ENCODE measurements around the gene TFAP2D.

Gene TFAP2D

GRCh38 chr6:50716899-50717509 lies 3.7 kb downstream of the TFAP2D start:
- Histone ChIP-seq H3K4me2 (no peak overlapping the region), H4K20me1 (no peaks in the 10 kb centered on the region), H3K9me3 (replicated peaks in 1 of 11) (peaks cover 0 to 12% (median 8%) of the 10 kb centered on the region in 11 experiments; a peak in 8 of 22 replicates), H3K9ac (no peak overlapping the region), H3K27me3 (peaks cover 0 to 14% (median 0%) of the 10 kb centered on the region in 11 experiments; a peak in 7 of 22 replicates), H3K4me3 (no peak overlapping the region), H3K27ac (no peak overlapping the region), H3K4me1 (no peaks in the 10 kb centered on the region), H3K36me3 (no peaks in the 10 kb centered on the region)
- TF ChIP-seq Cebpa-rat (IDR thresholded peaks at IDR 0.05): no peak

GRCh38 chr6:50717734-50718457 lies 4.6 kb downstream of the TFAP2D start:
- H3K4me3 ChIP-seq: no peak overlapping the region
- H3K27me3 ChIP-seq: peaks cover 0 to 13% (median 0%) of the 10 kb centered on the region in 11 experiments; a peak in 6 of 22 replicates
- no peak overlapping the region for H3K27ac ChIP-seq
- H3K4me2 ChIP-seq: no peak overlapping the region
- H3K36me3 ChIP-seq: no peaks in the 10 kb centered on the region
- no peak for TF ChIP-seq Cebpa-rat (IDR thresholded peaks at IDR 0.05)
- peaks cover 0 to 12% (median 8%) of the 10 kb centered on the region in 11 experiments; a peak in 8 of 22 replicates for H3K9me3 ChIP-seq (replicated peaks in 1 of 11)
- no peaks in the 10 kb centered on the region for H3K4me1 ChIP-seq
- H4K20me1 ChIP-seq: no peaks in the 10 kb centered on the region
- H3K9ac ChIP-seq: no peak overlapping the region

- TF ChIP-seq Cebpa-rat (IDR thresholded peaks at IDR 0.05): no peak
- no peak overlapping the region for H3K9ac ChIP-seq
- peaks cover 0 to 12% (median 8%) of the 10 kb centered on the region in 11 experiments; a peak in 8 of 22 replicates for H3K9me3 ChIP-seq (replicated peaks in 1 of 11)
- no peaks in the 10 kb centered on the region for H4K20me1 ChIP-seq
- H3K4me1 ChIP-seq: no peaks in the 10 kb centered on the region
- no peaks in the 10 kb centered on the region for H3K36me3 ChIP-seq
- H3K27me3 ChIP-seq: peaks cover 0 to 16% (median 0%) of the 10 kb centered on the region in 11 experiments; a peak in 6 of 22 replicates
- H3K4me3 ChIP-seq: no peak overlapping the region
- no peak overlapping the region for H3K27ac ChIP-seq
- H3K4me2 ChIP-seq: no peak overlapping the region
Measured at GRCh38 chr6:50718566-50718965, 5.2 kb downstream of the TFAP2D start.

- peaks cover 0 to 9% (median 4%) of the 10 kb centered on the region in 10 experiments; a peak in 7 of 20 replicates for H3K4me1 ChIP-seq
- H3K27me3 ChIP-seq: peaks cover 0 to 13% (median 4%) of the 10 kb centered on the region in 11 experiments; a peak in 10 of 22 replicates
- H3K9ac ChIP-seq: no peak overlapping the region
- H3K4me2 ChIP-seq: no peak overlapping the region
- H3K9me3 ChIP-seq (replicated peaks in 1 of 11): peaks cover 0 to 6% (median 0%) of the 10 kb centered on the region in 11 experiments; a peak in 2 of 22 replicates
- no peak overlapping the region for H3K27ac ChIP-seq
- no peaks in the 10 kb centered on the region for H4K20me1 ChIP-seq
- H3K36me3 ChIP-seq: no peaks in the 10 kb centered on the region
- H3K4me3 ChIP-seq: no peak overlapping the region
- TF ChIP-seq Cebpa-rat (IDR thresholded peaks at IDR 0.05): no peak
Measured at GRCh38 chr6:50720623-50721022, 7.3 kb downstream of the TFAP2D start.

GRCh38 chr6:50721978-50722377 lies 8.7 kb downstream of the TFAP2D start:
- H3K4me3 ChIP-seq: no peak overlapping the region
- H4K20me1 ChIP-seq: no peaks in the 10 kb centered on the region
- no peak overlapping the region for H3K4me2 ChIP-seq
- TF ChIP-seq Cebpa-rat (IDR thresholded peaks at IDR 0.05): no peak
- no peaks in the 10 kb centered on the region for H3K36me3 ChIP-seq
- peaks cover 0 to 6% (median 0%) of the 10 kb centered on the region in 11 experiments; a peak in 2 of 22 replicates for H3K9me3 ChIP-seq (replicated peaks in 1 of 11)
- peaks cover 0 to 9% (median 4%) of the 10 kb centered on the region in 10 experiments; a peak in 7 of 20 replicates for H3K4me1 ChIP-seq
- no peak overlapping the region for H3K27ac ChIP-seq
- no peak overlapping the region for H3K9ac ChIP-seq
- H3K27me3 ChIP-seq: peaks cover 0 to 13% (median 4%) of the 10 kb centered on the region in 11 experiments; a peak in 10 of 22 replicates

- Histone ChIP-seq H4K20me1 (no peaks in the 10 kb centered on the region), H3K9ac (no peak overlapping the region), H3K4me2 (no peak overlapping the region), H3K36me3 (no peaks in the 10 kb centered on the region), H3K27ac (no peak overlapping the region), H3K4me1 (peaks cover 0 to 9% (median 4%) of the 10 kb centered on the region in 10 experiments; a peak in 7 of 20 replicates), H3K27me3 (peaks cover 0 to 13% (median 4%) of the 10 kb centered on the region in 11 experiments; a peak in 10 of 22 replicates), H3K9me3 (replicated peaks in 1 of 11) (peaks cover 0 to 6% (median 0%) of the 10 kb centered on the region in 11 experiments; a peak in 2 of 22 replicates), H3K4me3 (no peak overlapping the region)
- TF ChIP-seq Cebpa-rat (IDR thresholded peaks at IDR 0.05): no peak
Measured at GRCh38 chr6:50722829-50723554, 9.7 kb downstream of the TFAP2D start.

- no peaks in the 10 kb centered on the region for H3K36me3 ChIP-seq
- H3K27me3 ChIP-seq: peaks cover 0 to 13% (median 4%) of the 10 kb centered on the region in 11 experiments; a peak in 10 of 22 replicates
- H4K20me1 ChIP-seq: no peaks in the 10 kb centered on the region
- H3K4me2 ChIP-seq: peak overlapping the region; percentile 8 to 69 (median 56); a peak in 19 of 22 replicates
- peaks cover 0 to 9% (median 4%) of the 10 kb centered on the region in 10 experiments; a peak in 7 of 20 replicates for H3K4me1 ChIP-seq
- H3K9me3 ChIP-seq (replicated peaks in 1 of 11): peaks cover 0 to 6% (median 0%) of the 10 kb centered on the region in 11 experiments; a peak in 2 of 22 replicates
- H3K4me3 ChIP-seq: no peak overlapping the region; a peak in 1 of 20 replicates
- TF ChIP-seq Cebpa-rat (IDR thresholded peaks at IDR 0.05): no peak
- H3K9ac ChIP-seq: no peak overlapping the region
- H3K27ac ChIP-seq: no peak overlapping the region
Measured at GRCh38 chr6:50724381-50725124, 11.2 kb downstream of the TFAP2D start.

GRCh38 chr6:50734488-50734887 lies 21.2 kb downstream of the TFAP2D start:
- Histone ChIP-seq H3K27me3 (no peaks in the 10 kb centered on the region), H3K9ac (no peak overlapping the region), H3K4me1 (no peaks in the 10 kb centered on the region), H3K9me3 (replicated peaks in 1 of 11) (no peaks in the 10 kb centered on the region), H3K4me3 (no peak overlapping the region), H3K27ac (no peak overlapping the region), H4K20me1 (no peaks in the 10 kb centered on the region), H3K36me3 (no peaks in the 10 kb centered on the region), H3K4me2 (no peak overlapping the region)
- no peak for TF ChIP-seq Cebpa-rat (IDR thresholded peaks at IDR 0.05)
